HG02870 (cell line): ENCODE measurements around the gene OXSR1.
A peak's percentile ranks its signal among the peaks of the same experiment; 100 is the strongest.
"Not testable (repeated sequence)": the region's sequence is repeated elsewhere in the genome, so short reads cannot be mapped to it uniquely, and the experiment has no call there.

Source experiments
- ATAC-seq: cut with Tn5 transposase; IDR thresholded peaks from one replicate; pipeline ENCODE4 v1.9.1; 2021; ENCODE audit warnings: mild to moderate bottlenecking, moderate library complexity; ENCODE audit not compliant: unreplicated experiment

Gene OXSR1

GRCh38 chr3:38127611-38128302 is 37.6 kb upstream of the OXSR1 start:
- no peak for ATAC-seq

DNA sequence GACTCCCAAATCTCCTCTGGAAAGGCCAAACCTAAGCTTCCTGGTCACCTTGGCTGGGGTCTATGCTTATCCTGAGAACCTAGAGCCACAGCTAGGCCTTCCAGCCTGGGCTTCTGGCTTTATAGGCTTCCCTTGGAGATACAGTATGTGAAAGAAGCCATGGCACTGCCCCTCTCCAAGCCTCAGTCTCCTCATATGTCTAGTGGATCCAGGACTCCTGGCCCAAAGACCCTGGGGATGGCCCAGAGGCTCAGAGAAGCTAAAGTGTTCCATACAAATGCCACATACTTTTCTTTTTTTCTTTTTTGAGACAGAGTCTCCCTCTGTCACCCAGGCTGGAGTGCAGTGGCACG is 37.1 kb upstream of the OXSR1 start:
- ATAC-seq, result no peak

DNA sequence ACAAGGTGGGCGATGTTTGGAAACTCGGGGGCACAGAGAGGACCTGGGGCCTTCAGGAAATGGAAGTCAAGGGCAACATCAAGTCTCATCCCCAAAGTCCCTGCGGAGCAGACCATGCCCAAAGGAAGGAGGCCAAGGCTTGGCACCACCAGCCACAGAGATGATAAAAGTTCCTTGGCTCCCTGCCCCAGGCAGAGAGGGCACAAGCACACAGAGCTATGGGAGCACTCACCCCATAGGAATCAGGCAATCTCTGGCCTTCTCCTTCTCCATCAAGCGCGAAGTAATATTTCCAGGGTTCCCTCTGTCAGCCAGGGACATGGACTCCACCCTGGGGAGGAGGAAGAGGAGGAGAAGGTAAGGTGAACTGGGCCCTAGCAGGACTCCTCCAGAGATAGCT is 36.3 kb upstream of the OXSR1 start:
- ATAC-seq, result no peak

DNA sequence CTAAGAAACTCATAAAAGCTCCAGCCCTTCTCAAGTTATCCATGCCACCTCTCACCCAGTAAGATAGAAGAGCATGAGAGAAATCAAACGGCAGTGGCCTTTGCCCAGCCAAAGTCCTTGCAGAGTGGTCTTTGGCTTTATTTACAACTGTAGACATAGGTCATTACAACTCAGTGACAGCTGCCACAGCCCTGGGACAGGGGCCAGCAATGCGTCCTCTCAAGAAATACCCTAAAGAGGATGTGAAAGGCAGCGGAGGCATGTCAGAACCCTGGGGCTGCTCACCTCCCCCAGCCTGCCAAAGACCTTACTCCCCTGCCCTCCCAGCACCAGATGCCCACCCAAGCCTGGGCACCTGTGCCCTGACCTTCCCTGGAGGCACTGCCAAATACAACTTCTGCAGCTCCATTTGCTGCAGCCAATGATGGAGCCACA is 34.7 kb upstream of the OXSR1 start:
- ATAC-seq, result no peak

DNA sequence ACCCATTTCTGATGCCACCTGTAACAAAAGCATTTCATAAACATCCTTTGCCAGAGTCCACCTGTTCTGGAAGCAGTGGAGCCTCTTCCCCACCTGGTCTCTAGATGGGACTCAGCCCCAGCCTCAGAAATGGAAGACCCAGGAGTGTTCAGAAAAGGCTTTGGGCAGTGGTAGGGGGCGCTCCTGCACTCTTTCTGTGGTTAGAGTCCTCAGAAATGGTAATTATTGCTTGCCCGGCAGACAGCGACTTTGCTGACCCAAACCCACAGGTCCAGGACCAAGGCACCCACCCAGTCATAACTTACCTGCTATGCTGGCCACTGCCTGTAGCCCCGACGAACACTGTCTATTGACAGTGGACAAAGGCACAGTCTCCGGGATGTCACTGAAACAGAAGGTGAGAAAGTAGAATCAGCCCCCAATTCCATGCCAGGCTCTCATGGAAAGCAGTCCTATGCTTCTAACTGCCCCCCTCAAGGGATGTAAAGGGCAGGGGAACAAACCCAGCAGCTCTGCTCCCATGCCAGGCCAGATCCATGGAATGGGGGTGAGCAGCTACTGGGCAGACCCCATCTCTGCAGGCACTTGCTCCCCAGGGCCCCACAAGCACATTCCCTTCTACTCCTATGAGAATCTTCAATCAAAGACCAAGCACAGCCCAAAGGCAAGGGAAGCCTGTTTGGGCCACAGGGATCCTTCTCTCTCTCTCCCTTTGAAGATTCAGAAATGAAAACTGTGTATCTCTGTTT is 33.5 kb upstream of the OXSR1 start:
- ATAC-seq, result no peak

- no peak for ATAC-seq
Measured at GRCh38 chr3:38133209-38133556, 32.2 kb upstream of the OXSR1 start.

- no peak for ATAC-seq
Measured at GRCh38 chr3:38133557-38134405, 31.6 kb upstream of the OXSR1 start.

GRCh38 chr3:38134517-38135143 is 30.7 kb upstream of the OXSR1 start:
- ATAC-seq, result not testable (repeated sequence)

DNA sequence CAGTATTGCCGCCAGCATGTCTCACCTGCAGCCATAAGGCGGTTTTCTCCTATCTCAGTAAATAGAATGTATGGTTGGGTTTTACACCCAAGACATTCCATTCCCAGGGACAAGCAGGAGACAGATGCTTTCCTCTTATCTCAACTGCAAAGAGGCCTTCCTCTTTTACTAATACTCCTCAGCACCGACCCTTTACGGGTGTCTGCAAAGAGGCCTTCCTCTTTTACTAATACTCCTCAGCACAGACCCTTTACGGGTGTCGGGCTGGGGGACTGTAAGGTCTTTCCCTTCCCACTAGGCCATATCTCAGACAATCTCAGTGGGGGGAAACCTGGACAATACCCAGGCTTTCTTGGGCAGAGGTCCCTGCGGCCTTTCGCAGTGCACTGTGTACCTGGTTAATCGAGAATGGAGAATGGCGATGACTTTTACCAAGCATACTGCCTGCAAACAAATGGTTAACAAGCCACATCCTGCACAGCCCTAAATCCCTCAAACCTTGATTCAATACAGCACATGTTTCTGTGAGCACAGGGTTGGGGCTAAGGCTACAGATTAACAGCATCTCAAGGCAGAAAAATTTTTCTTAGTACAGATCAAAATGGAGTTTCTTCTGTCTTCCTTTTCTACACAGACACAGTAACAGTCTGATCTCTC is 29.6 kb upstream of the OXSR1 start:
- not testable (repeated sequence) for ATAC-seq

GRCh38 chr3:38136393-38136776 is 29.0 kb upstream of the OXSR1 start:
- no peak for ATAC-seq

DNA sequence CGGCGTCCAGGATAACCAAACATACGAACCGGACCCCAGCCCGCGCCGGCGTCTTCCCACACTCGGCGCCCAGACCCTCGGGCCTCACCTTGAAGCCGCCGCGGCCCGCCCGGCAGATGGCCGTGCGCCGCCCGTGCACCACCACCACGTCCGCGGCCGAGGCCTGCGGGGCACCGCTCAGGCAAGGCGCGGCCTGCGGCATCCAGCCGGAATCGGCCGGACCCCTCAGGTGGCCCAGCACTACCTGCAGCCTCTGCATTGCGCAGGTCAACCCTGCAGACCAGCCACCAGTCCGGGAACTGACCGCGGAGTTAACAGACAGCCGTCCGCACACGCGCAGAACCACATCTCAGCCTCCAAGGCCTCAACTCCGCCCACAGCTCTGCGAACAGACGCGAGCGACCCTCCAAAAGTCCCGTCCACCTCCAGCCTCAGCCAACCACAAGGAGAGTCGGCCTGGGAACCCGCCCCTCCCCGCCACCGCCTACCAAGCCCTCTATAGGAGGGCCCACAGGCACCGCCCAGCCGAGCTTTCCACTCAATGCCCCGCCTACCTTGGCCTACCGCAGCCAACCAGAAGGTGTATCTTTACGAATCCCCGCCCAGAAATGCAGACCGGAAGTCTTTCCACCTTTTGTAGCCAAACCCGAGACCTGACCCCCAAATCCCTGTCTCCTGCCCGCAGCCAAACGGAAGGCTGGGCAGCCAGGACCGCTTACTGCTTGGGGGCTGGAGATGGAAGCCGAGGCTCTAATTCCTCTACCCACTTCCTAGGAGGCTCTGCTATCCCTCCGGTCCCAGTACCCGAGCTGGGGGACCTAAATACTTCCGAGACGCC is 28.3 kb upstream of the OXSR1 start, which contains the start of gene ACAA1:
Gene ACAA1 (minus strand): TSS at position 351 of the 838 bp plus-strand sequence. CDS start 92 bp downstream, at position 259.
- ATAC-seq, result peak; percentile 87

GRCh38 chr3:38137615-38138348 is 27.6 kb upstream of the OXSR1 start:
- ATAC-seq, result peak; percentile 0

- ATAC-seq, result peak; percentile 35
Measured at GRCh38 chr3:38138349-38139190, 26.8 kb upstream of the OXSR1 start, which contains the start of gene MYD88. MYD88 (plus strand) TSS chr3:38138661; CDS start chr3:38138701, 40 bp downstream.

GRCh38 chr3:38139191-38139590 is 26.1 kb upstream of the OXSR1 start:
- ATAC-seq, result no peak

DNA sequence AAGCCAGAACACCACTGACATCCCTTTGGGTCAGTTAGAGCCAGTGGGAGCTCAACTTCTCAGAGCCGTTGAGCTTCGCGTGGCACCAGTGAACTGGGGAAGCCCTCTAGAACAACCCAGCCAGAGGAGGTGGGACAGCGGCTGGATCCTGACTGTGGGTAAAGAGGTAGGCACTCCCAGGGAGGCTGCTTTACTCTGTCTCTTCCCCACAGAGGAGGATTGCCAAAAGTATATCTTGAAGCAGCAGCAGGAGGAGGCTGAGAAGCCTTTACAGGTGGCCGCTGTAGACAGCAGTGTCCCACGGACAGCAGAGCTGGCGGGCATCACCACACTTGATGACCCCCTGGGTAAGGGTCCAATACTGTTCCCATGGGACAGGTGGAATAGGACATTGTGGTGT is 25.7 kb upstream of the OXSR1 start:
- ATAC-seq, result no peak

- ATAC-seq, result no peak
Measured at GRCh38 chr3:38140326-38141172, 24.8 kb upstream of the OXSR1 start.
